ENCODE measurements around the gene CD6. TPM values are rescaled to one million over a fixed set of nuclear protein-coding genes. Genes with fewer than 3 reads are reported as not detected.

CD6 gene
- total RNA-seq, 2 donors from 2014 or later, result 0.65 to 1.2 TPM

DNA sequence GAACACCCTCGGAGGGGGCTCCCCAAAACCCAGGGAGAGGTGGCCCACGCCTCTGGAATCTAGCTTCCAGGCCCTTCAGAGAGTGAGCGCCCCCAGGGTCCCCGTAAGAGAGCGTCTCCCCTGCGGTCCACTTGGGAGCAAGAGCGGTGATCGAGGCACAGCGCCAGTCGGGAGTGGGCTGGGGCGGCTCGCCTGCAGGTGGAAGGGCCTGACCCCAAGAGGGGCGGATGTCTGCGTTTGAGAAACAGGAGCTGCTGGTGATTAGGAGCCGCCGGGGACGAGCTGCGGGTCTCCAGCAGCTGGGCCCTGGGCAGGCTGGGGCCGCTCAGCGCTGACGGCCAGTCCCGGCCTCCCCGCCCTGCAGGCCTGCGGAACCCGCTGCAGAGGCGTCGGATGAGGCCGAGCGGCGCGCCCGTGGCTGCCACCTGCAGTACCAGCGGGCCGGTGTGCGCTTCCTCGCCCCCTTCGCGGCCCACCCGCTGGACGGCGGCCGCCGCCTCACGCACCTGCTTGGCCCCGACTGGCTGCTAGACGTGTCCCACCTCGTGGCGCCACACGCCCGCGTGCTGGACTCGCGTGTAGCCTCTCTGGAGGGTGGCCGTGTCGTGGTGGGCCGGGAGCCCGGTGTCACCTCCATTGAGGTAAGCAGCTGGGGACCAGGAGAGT, 37.2 kb upstream of the CD6 start:
- ATAC-seq (no peak), DNase-seq (no peak)
- intact Hi-C loops (cut with DNase I), result no loop called here

DNA sequence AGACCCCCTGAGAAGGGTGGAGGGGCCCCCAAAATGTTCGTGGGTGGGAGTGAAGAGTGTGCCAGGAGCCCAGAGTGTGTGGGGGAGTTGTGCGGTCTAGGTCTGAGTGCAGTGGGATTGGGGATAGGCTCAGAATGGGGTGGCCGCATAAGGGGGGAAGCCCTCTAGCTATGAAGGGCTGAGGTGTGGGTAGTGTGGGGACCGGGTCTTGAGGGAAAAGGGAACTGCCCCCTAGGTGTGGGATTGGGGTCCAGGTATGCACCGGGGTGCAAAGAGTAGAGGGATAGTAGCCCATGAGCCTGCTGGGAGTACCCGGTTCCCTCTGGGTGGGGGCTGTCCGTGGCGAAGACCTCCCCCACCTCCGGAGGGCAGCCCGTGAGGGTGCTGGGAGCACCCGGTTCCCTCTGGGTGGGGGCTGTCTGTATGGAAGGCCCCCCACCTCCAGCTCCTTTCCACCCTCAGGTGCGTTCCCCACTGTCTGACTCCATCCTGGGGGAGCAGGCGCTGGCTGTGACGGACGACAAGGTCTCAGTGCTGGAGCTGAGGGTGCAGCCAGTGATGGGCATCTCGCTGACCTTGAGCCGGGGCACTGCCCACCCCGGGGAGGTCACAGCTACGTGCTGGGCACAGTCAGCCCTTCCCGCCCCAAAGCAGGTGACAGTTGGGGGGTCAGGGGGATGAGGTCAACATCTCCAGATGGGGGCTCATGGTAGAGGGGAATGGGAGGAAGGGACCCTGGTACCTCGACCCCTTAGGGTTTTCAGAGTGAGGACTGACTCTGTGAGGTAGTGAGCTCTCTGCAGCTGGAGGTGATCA, 36.5 kb upstream of the CD6 start:
- DNase-seq (no peak), ATAC-seq (peak in 1 of 2 donors; percentile 2)
- intact Hi-C loops (cut with DNase I), result no loop called here

DNA sequence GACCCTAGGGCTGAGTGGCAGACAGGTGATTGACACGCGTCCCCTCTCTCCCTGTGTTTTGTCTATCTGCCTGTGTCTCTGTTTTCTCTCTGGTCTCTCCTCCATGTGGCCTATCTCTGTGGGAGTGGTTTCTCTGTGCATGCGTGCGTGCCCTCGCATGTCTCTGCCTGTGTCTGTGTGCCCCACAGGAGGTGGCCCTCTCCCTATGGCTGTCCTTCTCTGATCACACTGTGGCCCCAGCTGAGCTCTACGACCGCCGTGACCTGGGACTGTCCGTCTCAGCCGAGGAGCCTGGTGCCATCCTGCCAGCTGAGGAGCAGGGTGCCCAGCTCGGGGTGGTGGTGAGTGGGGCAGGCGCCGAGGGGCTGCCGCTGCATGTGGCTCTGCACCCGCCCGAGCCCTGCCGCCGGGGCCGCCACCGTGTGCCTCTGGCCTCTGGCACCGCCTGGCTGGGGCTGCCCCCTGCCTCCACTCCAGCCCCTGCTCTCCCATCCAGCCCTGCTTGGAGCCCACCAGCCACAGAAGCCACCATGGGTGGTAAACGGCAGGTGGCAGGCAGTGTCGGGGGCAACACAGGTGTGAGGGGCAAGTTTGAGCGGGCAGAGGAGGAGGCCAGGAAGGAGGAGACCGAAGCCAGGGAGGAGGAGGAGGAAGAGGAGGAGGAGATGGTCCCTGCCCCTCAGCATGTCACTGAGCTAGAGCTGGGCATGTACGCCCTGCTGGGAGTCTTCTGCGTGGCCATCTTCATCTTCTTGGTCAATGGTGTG, 35.6 kb upstream of the CD6 start:
- intact Hi-C loops (cut with DNase I), result no loop called here
- ATAC-seq, result peak in 1 of 2 donors; percentile 12
- DNase-seq, result no peak

DNA sequence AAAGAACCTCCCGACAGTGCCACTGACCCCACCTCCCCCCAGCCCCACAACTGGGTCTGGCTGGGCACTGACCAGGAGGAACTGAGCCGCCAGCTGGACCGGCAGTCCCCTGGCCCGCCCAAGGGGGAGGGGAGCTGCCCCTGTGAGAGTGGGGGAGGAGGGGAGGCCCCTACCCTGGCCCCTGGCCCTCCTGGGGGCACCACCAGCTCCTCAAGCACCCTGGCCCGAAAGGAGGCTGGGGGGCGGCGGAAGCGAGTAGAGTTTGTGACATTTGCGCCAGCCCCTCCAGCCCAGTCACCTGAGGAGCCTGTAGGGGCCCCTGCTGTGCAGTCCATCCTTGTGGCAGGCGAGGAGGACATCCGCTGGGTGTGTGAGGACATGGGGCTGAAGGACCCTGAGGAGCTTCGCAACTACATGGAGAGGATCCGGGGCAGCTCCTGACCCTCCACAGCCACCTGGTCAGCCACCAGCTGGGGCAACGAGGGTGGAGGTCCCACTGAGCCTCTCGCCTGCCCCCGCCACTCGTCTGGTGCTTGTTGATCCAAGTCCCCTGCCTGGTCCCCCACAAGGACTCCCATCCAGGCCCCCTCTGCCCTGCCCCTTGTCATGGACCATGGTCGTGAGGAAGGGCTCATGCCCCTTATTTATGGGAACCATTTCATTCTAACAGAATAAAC, 34.9 kb upstream of the CD6 start:
- peak in 1 of 2 donors; percentile 2 for ATAC-seq
- intact Hi-C loops (cut with DNase I), result no loop called here

GRCh38 chr11:60937144-60937527, 34.3 kb upstream of the CD6 start:
- ATAC-seq, result peak; percentile 26 to 49
- DNase-seq, result peak; percentile 70
- intact Hi-C loops (cut with DNase I), result no loop called here

More for the DNA sequence above, 34.9 kb upstream of the CD6 start:
- no peak for DNase-seq

DNA sequence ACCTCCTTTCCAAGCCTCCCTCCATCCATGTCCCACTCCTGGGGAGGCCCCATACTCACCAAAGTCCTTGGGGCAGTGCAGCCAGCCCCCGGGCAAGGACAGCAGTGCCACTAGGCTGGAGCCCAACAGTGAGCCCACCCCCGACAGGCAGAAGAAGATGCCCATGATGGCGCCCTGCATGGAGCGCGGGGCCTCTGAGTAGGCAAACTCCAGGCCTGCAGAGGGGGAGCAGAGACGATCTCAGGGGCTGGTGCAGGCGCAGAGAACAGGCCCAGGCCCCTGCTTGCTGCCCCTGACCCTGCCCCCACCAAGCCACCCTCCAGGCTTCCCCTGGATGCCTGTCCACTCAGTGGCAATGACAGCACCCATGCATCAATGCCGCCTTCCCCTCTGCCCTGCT, 33.7 kb upstream of the CD6 start:
- no peak for ATAC-seq
- intact Hi-C loops (cut with DNase I), result no loop called here
- DNase-seq, result no peak

GRCh38 chr11:60938500-60938899, 33.0 kb upstream of the CD6 start:
- DNase-seq (no peak), ATAC-seq (no peak)
- intact Hi-C loops (cut with DNase I), result no loop called here

DNA sequence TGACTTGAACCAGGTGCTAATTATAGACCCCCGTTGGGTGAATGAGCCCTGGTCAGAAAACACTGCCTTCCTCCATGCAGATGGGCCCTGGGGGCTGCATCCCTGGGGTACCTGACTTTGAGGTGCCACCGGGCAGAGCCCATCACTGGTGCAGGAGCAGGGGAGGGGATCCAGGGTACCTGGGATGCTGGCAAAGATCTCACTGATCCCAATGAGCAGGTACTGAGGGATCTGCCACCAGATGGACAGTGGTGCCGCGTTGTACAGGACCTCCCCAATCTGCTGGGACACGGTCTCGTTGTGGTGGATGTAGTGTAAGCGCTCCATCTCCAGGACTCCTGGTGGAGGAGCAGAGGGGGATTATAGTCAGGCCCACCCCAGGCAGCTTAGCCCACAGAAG, 32.2 kb upstream of the CD6 start:
- intact Hi-C loops (cut with DNase I), result no loop called here
- DNase-seq, result no peak
- no peak for ATAC-seq

GRCh38 chr11:60939855-60940254, 31.6 kb upstream of the CD6 start:
- intact Hi-C loops (cut with DNase I), result no loop called here
- DNase-seq (no peak), ATAC-seq (no peak)

- DNase-seq, result no peak
Observed at GRCh38 chr11:60941371-60942119, 29.9 kb upstream of the CD6 start.

GRCh38 chr11:60942219-60942618, 29.3 kb upstream of the CD6 start:
- ATAC-seq, result no peak
- intact Hi-C loops (cut with DNase I), result no loop called here
- DNase-seq, result no peak

More at GRCh38 chr11:60941371-60942119, 29.9 kb upstream of the CD6 start:
- no peak for ATAC-seq
- intact Hi-C loops (cut with DNase I), result no loop called here

DNA sequence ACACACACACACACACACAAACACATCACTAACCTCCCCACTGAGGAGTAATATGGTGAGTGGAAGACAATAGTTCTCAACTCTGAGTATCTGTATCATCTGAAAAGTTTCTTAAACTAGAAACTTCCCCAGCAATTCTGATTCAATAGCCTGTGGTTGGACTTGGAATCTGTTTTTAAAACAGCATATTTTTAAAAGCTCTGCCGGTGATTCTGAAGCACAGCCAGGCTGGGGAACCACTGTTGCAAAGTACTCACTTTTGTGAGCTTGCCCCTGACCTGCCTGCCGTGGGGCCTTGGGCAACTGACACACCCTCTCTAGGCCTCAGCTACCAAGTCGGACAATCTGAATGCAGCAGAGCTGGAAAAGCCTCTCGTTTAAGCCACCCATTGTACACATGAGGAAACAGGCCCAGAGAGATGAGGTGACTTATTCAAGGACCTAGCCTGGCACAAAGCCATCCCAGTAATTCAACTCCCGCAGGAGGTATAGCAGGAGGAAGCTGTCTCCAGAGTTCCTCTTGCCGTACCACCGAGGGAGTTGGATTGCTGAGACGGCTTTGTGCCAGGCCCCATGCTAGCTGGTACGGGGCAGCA, 28.4 kb upstream of the CD6 start:
- no peak for DNase-seq
- ATAC-seq, result no peak
- intact Hi-C loops (cut with DNase I), result no loop called here

- DNase-seq (no peak), ATAC-seq (no peak)
- intact Hi-C loops (cut with DNase I), result no loop called here
Observed at GRCh38 chr11:60944490-60945294, 26.8 kb upstream of the CD6 start.

GRCh38 chr11:60945295-60945667, 26.2 kb upstream of the CD6 start:
- ATAC-seq (no peak), DNase-seq (no peak)
- intact Hi-C loops (cut with DNase I), result no loop called here

- ATAC-seq (no peak), DNase-seq (no peak)
- intact Hi-C loops (cut with DNase I), result no loop called here
Observed at GRCh38 chr11:60946601-60947264, 24.7 kb upstream of the CD6 start.

GRCh38 chr11:60947700-60948099, 23.8 kb upstream of the CD6 start:
- no peak for ATAC-seq
- DNase-seq, result no peak
- intact Hi-C loops (cut with DNase I), result no loop called here

- no peak for DNase-seq
- no peak for ATAC-seq
Observed at GRCh38 chr11:60948250-60948649, 23.2 kb upstream of the CD6 start.

More at GRCh38 chr11:60948250-60948649, 23.2 kb upstream of the CD6 start:
- intact Hi-C loops (cut with DNase I), result no loop called here
